Endodermal cell (in vitro differentiated cells): ENCODE measurements around the gene SFMBT2. TPM values are rescaled to one million over a fixed set of nuclear protein-coding genes. Genes with fewer than 3 reads are reported as not detected.

Experiments used
- DNase-seq: peaks from one replicate; pipeline ENCODE4 v3.0.0-alpha.2; 2017
- H3K27ac ChIP-seq: 2 replicates; pipeline ENCODE4 v1.5.1; 2013; ENCODE audit warnings: mild to moderate bottlenecking, low read depth, low read length, moderate library complexity
- H3K27me3 ChIP-seq: 2 replicates; pipeline ENCODE4 v1.6.1; 2013; ENCODE audit warnings: mild to moderate bottlenecking, low read length, moderate library complexity; ENCODE audit not compliant: insufficient read depth, control insufficient read depth, poor library complexity, severe bottlenecking
- H3K36me3 ChIP-seq: 2 replicates; pipeline ENCODE4 v1.7.0; 2013; ENCODE audit warnings: mild to moderate bottlenecking, low read length, moderate library complexity; ENCODE audit not compliant: control insufficient read depth, insufficient read depth
- H3K4me1 ChIP-seq: one replicate; pipeline ENCODE4 v1.7.0; 2013; ENCODE audit warnings: low read length; ENCODE audit not compliant: control insufficient read depth, insufficient read depth
- H3K4me3 ChIP-seq: 2 replicates; pipeline ENCODE4 v1.5.1; 2013; ENCODE audit warnings: mild to moderate bottlenecking, low read length, moderate library complexity
- H3K9ac ChIP-seq: 2 replicates; pipeline ENCODE4 v1.6.1; 2013; ENCODE audit warnings: mild to moderate bottlenecking, low read length, moderate library complexity; ENCODE audit not compliant: poor library complexity, severe bottlenecking; ENCODE audit errors: extremely low read depth
- H3K9me3 ChIP-seq: 2 replicates; pipeline ENCODE4 v1.6.1; 2013; ENCODE audit warnings: mild to moderate bottlenecking, low read length, moderate library complexity; ENCODE audit not compliant: control insufficient read depth
- H3K27ac Mint-ChIP-seq: 2 replicates; pipeline ENCODE4 v1.8.0; 2020; ENCODE audit warnings: mixed read lengths
- H3K27me3 Mint-ChIP-seq: 2 replicates; pipeline ENCODE4 v1.8.0; 2021; ENCODE audit warnings: mild to moderate bottlenecking, mixed read lengths; ENCODE audit not compliant: insufficient read depth
- H3K36me3 Mint-ChIP-seq: 2 replicates; pipeline ENCODE4 v1.8.0; 2020; ENCODE audit warnings: low read depth, mixed read lengths
- H3K4me1 Mint-ChIP-seq: 2 replicates; pipeline ENCODE4 v1.8.0; 2020; ENCODE audit warnings: mixed read lengths
- H3K4me3 Mint-ChIP-seq: 2 replicates; pipeline ENCODE4 v1.8.0; 2020; ENCODE audit warnings: mild to moderate bottlenecking, moderate library complexity, mixed read lengths
- H3K9me3 Mint-ChIP-seq: 2 replicates; pipeline ENCODE4 v1.8.0; 2020; ENCODE audit warnings: mild to moderate bottlenecking, mixed read lengths
- WGBS, 2 experiments: methylation state at CpG; one replicate each; pipeline versions ENCODE4 v1.1.5 to v1.1.7; 2013; ENCODE audit warnings: missing lambda C conversion rate in 2 of 2, mixed read lengths in 1 of 2; ENCODE audit not compliant: insufficient coverage in 1 of 2, insufficient read length in 1 of 2; 5-methylcytosine and 5-hydroxymethylcytosine counted together
- total RNA-seq, 2 donors: library from RNA; stranded (reverse); fragmentation: NEBNext Ultra II Directional in 1 of 2; extraction: Animal tissue kit (Norgen Biotek cat#: 25700) in 1 of 2; gene quantifications; 2 replicates in 1 of 2; 3 replicates in 1 of 2; pipeline ENCODE4 v1.2.1, GENCODE V29; 2021
- TF ChIP-seq, protein P1 (sequence below): fragments of 200-600 bp; sonication (generic); conservative IDR thresholded peaks from 2 replicates; pipeline ENCODE4 v1.5.0; 2021; ENCODE audit warnings: antibody characterized with exemption, mild to moderate bottlenecking

SFMBT2 gene
- total RNA-seq, 2 donors from 2014 or later, result 3.9 to 5.3 TPM

DNA sequence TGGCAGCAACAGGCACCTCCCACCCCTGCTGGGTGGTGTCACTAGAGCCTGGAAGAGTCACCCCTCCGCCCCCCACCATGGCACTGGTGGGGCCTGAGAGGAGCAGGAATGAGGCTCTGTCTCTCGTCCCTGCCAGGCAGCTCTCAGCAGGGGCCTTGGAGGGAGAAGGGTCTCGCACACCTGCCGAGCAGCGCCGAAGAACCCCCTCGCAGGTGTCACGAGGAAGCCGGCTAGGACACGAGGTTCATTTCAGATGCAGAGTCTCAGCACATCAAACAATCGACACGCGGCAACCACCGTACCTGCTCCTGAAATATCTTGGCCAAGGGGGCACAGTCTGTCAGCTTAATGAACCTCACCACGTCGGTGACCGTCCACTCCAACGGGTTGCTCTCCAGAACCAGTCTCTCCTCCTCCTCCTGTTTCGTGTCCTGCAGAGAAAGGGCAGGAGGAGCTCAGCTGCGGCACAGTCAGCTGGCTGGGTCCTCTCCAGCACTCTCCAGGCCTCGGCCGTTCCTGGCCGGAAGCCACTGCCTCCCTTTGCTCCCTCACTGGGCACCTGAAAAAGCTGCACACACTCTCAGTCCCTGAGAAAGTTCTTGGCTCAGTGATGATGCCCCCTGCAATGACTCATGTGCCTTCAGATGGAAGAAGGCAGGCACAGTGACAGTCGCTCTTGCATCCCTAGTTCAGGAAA, 240.1 kb downstream of the SFMBT2 start:
- 92 to 96% methylated on average over 17 to 24 of the region's 24 CpGs for WGBS, 2 experiments
- TF ChIP-seq, protein P1, sequence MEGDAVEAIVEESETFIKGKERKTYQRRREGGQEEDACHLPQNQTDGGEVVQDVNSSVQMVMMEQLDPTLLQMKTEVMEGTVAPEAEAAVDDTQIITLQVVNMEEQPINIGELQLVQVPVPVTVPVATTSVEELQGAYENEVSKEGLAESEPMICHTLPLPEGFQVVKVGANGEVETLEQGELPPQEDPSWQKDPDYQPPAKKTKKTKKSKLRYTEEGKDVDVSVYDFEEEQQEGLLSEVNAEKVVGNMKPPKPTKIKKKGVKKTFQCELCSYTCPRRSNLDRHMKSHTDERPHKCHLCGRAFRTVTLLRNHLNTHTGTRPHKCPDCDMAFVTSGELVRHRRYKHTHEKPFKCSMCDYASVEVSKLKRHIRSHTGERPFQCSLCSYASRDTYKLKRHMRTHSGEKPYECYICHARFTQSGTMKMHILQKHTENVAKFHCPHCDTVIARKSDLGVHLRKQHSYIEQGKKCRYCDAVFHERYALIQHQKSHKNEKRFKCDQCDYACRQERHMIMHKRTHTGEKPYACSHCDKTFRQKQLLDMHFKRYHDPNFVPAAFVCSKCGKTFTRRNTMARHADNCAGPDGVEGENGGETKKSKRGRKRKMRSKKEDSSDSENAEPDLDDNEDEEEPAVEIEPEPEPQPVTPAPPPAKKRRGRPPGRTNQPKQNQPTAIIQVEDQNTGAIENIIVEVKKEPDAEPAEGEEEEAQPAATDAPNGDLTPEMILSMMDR, result no peak
- H3K9ac ChIP-seq, result no peak overlapping the region
- Mint-ChIP-seq H3K9me3 (peaks cover 9% of the 10 kb centered on the region), H3K27me3 (no peaks in the 10 kb centered on the region), H3K4me1 (no peaks in the 10 kb centered on the region), H3K27ac (no peak overlapping the region), H3K36me3 (peaks cover 14% of the 10 kb centered on the region), H3K4me3 (no peak overlapping the region)
- no peak for DNase-seq
- H3K27me3 ChIP-seq, result no peaks in the 10 kb centered on the region
- H3K4me1 ChIP-seq, result no peaks in the 10 kb centered on the region
- peaks cover 5% of the 10 kb centered on the region for H3K36me3 ChIP-seq
- H3K4me3 ChIP-seq, result no peak overlapping the region
- peaks cover 1% of the 10 kb centered on the region for H3K9me3 ChIP-seq
- H3K27ac ChIP-seq, result no peak overlapping the region

DNA sequence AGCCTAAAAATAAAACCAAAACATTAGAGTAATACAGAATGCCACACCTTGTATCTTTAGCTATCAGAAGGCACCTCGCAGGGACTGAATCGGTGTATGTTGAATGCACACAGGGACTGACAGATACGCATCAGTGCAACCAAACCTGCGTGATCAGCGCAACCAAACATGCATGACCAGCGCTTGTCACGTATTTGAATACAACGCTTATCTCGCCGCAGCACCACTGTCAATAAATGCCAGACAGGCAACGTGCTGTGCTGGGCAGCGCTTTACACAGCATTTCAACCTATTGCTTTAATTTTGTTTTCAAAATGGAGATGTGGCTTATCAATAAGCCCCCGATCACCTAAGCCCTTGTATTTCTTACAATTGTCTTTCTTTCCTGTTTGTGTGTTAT, 242.4 kb downstream of the SFMBT2 start:
- H3K36me3 ChIP-seq, result no peaks in the 10 kb centered on the region
- no peaks in the 10 kb centered on the region for H3K27me3 ChIP-seq
- Mint-ChIP-seq H3K4me3 (no peak overlapping the region), H3K27me3 (no peaks in the 10 kb centered on the region), H3K9me3 (no peaks in the 10 kb centered on the region), H3K36me3 (no peaks in the 10 kb centered on the region), H3K27ac (no peak overlapping the region), H3K4me1 (no peaks in the 10 kb centered on the region)
- WGBS, 2 experiments, result 93 to 95% methylated on average over 11 to 13 of the region's 13 CpGs
- no peak overlapping the region for H3K4me3 ChIP-seq
- no peaks in the 10 kb centered on the region for H3K9me3 ChIP-seq
- no peak overlapping the region for H3K9ac ChIP-seq
- no peak overlapping the region for H3K27ac ChIP-seq
- no peaks in the 10 kb centered on the region for H3K4me1 ChIP-seq
- no peak for DNase-seq
- TF ChIP-seq, protein P1, result no peak

DNA sequence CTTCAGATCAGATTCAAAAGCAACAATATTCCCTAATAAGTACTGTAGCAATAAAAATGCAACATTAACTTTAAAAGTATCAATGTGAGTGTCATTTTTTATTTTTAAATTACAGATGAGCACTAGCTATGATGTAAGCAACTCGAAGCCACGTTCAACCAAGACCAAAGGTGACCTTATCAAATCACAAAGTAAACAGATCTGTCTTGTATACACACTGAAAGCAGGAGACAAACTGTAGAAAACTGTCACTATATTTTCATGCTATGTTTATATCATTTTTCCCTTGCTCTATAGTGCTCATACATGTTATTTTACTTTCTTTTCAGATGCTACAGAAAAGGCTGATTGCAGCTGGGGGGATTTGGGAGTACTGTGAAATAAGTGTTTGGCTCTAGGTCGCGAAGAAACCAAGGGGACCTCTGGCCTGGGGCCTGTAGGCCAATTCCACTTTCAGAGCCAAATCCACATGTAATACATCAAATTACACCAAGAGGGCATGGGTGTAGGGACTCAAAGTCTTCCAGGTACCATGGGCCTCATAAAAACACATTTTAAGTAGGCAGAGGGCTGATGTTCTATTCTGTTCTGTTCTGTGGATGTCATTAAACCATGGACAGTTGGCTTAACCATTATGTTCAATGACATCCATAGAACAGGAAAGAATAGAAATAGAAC, 245.2 kb downstream of the SFMBT2 start:
- no peaks in the 10 kb centered on the region for H3K9me3 Mint-ChIP-seq
- Histone ChIP-seq H3K27me3 (no peaks in the 10 kb centered on the region), H3K27ac (no peak overlapping the region), H3K9ac (no peak overlapping the region), H3K9me3 (no peaks in the 10 kb centered on the region), H3K36me3 (no peaks in the 10 kb centered on the region), H3K4me3 (no peak overlapping the region), H3K4me1 (no peaks in the 10 kb centered on the region)
- peaks cover 4% of the 10 kb centered on the region for H3K36me3 Mint-ChIP-seq
- H3K27me3 Mint-ChIP-seq, result no peaks in the 10 kb centered on the region
- no peak overlapping the region for H3K4me3 Mint-ChIP-seq
- no peak for DNase-seq
- no peaks in the 10 kb centered on the region for H3K4me1 Mint-ChIP-seq
- no peak overlapping the region for H3K27ac Mint-ChIP-seq
- TF ChIP-seq, protein P1, result no peak
- 87 to 93% methylated on average over 2 to 4 of the region's 4 CpGs for WGBS, 2 experiments
